GM12875 (cell line): ENCODE results near the gene HSH2D.
A peak's percentile ranks its signal among the peaks of the same experiment; 100 is the strongest.

Experiments
- H3K4me3 ChIP-seq: one replicate; pipeline ENCODE4 v1.5.1; 2011; ENCODE audit warnings: low read depth, low read length, control low read depth
- CTCF ChIP-seq: IDR thresholded peaks from 2 replicates; pipeline ENCODE4 v1.5.1; 2011; ENCODE audit warnings: low read depth, mild to moderate bottlenecking, control low read depth, inconsistent platforms, low read length, moderate library complexity, borderline replicate concordance; ENCODE audit not compliant: insufficient read depth

Gene HSH2D

DNA sequence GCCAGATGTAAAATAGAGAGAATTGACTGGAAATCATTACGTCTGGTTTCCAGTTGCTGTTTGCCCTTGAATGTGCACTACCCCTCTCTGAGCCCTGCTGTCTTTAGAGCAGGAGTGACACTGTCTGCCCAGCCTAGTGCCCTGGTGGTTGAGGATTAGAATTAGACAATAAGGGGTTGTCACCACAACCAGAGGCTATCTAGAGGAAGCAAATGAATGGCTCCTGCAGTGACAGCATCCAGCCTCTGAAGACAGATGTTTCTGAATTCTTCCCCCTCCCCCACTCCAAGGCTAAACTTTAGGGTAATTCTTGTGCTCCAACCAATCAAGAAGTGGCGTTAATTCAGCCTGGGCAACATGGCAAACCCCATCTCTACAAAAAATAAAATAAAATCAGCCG lies 29.8 kb upstream of the HSH2D start:
- peak overlapping the region; percentile 1 for H3K4me3 ChIP-seq
- TF ChIP-seq CTCF = no peak

GRCh38 chr19:16115301-16116039 lies 28.0 kb upstream of the HSH2D start:
- no peak for TF ChIP-seq CTCF
- no peak overlapping the region for H3K4me3 ChIP-seq

- TF ChIP-seq CTCF = no peak
- H3K4me3 ChIP-seq = no peak overlapping the region
Measured at GRCh38 chr19:16116067-16116466, 27.4 kb upstream of the HSH2D start.

DNA sequence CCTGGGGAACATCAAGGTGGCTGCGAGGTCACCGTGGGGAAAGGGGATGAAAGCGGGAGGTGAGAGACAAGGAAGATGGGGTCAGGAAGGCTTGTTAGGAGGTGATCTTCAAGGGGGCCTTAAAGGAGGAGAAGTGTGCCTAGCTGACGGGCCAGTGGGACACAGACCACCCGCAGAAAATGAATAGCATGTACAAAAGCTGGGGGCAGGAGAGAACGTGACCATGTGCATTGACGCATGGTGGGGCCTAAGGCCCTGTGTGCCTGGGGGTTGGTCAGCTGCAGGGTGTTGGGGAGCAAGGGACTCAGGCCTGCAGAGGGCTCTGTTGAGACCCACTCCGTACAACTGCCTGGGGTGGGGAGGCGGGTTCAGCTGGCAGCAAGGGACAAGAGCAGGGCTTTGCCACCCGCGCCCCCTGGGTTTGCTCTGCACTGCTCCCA lies 25.9 kb upstream of the HSH2D start:
- H3K4me3 ChIP-seq = peak overlapping the region; percentile 11
- TF ChIP-seq CTCF = peak; percentile 44

DNA sequence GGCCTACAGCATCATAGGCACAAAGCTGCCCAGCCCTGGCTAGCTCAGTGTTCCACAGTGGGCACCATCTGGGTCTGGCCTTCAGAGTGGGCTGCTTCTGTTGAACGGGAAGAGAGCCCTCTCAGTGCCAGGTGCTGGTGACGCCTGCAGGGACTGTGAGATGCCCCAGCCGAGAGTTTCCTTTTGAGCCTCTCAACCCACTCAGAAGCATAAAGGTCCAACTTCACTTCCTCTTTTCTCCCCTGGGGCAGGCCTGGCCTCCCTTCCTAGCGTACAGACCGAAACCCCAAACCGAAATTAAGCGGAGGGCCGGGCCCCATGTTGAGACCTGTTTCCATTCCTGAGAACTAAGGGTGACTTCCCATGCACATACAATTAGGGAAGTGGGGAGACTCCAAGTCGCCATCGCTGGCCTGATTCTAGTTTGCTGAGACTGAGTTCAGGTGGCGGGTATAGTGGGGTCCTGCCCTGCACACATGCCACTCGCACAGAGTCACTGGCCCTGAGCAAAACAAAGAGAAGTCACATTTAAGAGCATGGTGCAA lies 24.9 kb upstream of the HSH2D start:
- H3K4me3 ChIP-seq = peak overlapping the region; percentile 32
- no peak for TF ChIP-seq CTCF

GRCh38 chr19:16119075-16119857 lies 24.2 kb upstream of the HSH2D start:
- peak overlapping the region; percentile 1 for H3K4me3 ChIP-seq

DNA sequence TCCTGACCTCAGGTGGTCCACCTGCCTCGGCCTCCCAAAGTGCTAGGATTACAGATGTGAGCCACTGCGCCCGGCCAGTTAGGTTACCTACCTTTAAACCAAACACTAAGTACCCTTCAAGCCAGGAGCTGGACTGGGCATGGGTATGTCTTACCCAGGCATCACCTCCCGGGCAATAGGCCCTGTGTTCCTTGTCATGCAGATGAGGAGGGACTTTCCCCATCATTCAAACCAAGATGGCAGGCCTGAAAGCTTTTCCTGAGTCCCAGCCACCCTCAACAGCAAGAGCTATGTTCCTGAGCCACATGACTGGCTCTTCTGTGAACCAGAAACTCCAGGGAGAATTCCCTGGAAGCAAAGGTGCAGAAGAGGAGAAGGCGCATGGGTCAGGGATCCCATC lies 22.3 kb upstream of the HSH2D start:
- TF ChIP-seq CTCF = no peak
- H3K4me3 ChIP-seq = no peak overlapping the region
